NOMO-1 treated with DMSO at 0.1 percent for 48 hours (cell line): ENCODE results near the gene ARHGAP25.
A peak's percentile ranks its signal among the peaks of the same experiment; 100 is the strongest.
"Not testable (repeated sequence)": the region's sequence is repeated elsewhere in the genome, so short reads cannot be mapped to it uniquely, and the experiment has no call there.

Source experiments
- DNase-seq: peaks from one replicate; lab custom pipeline; 2025; ENCODE audit not compliant: unreplicated experiment; lab: John Stamatoyannopoulos, UW

The ARHGAP25 gene

GRCh38 chr2:68792751-68793150 is 58.1 kb downstream of the ARHGAP25 start:
- DNase-seq, result no peak

GRCh38 chr2:68796295-68796905 is 61.8 kb downstream of the ARHGAP25 start:
- peak; percentile 90 for DNase-seq

GRCh38 chr2:68798569-68798968 is 64.0 kb downstream of the ARHGAP25 start:
- no peak for DNase-seq

- no peak for DNase-seq
Observed at GRCh38 chr2:68799140-68800026, 64.8 kb downstream of the ARHGAP25 start.

GRCh38 chr2:68800027-68800401 is 65.4 kb downstream of the ARHGAP25 start:
- no peak for DNase-seq

GRCh38 chr2:68800517-68800916 is 65.9 kb downstream of the ARHGAP25 start:
- no peak for DNase-seq

GRCh38 chr2:68802161-68802560 is 67.5 kb downstream of the ARHGAP25 start:
- DNase-seq, result not testable (repeated sequence)

- no peak for DNase-seq
Observed at GRCh38 chr2:68805025-68805424, 70.4 kb downstream of the ARHGAP25 start.

- no peak for DNase-seq
Observed at GRCh38 chr2:68806511-68807109, 72.0 kb downstream of the ARHGAP25 start.

GRCh38 chr2:68807821-68808266 is 73.2 kb downstream of the ARHGAP25 start:
- peak; percentile 80 for DNase-seq

GRCh38 chr2:68809324-68810240 is 75.0 kb downstream of the ARHGAP25 start:
- no peak for DNase-seq

GRCh38 chr2:68811364-68811763 is 76.8 kb downstream of the ARHGAP25 start:
- DNase-seq, result no peak

- DNase-seq, result no peak
Observed at GRCh38 chr2:68812251-68812650, 77.6 kb downstream of the ARHGAP25 start.

GRCh38 chr2:68813596-68813995 is 79.0 kb downstream of the ARHGAP25 start:
- no peak for DNase-seq

- no peak for DNase-seq
Observed at GRCh38 chr2:68817306-68817705, 82.7 kb downstream of the ARHGAP25 start.

- no peak for DNase-seq
Observed at GRCh38 chr2:68819556-68819955, 84.9 kb downstream of the ARHGAP25 start.

- no peak for DNase-seq
Observed at GRCh38 chr2:68822207-68822872, 87.7 kb downstream of the ARHGAP25 start.

GRCh38 chr2:68824831-68825230 is 90.2 kb downstream of the ARHGAP25 start:
- no peak for DNase-seq

GRCh38 chr2:68825866-68826265 is 91.3 kb downstream of the ARHGAP25 start:
- no peak for DNase-seq

- DNase-seq, result no peak
Observed at GRCh38 chr2:68827666-68828065, 93.1 kb downstream of the ARHGAP25 start.
